ENCODE data around the gene GPATCH8. TPM values are rescaled to one million over a fixed set of nuclear protein-coding genes. Genes with fewer than 3 reads are reported as not detected.
A peak's percentile ranks its signal among the peaks of the same experiment; 100 is the strongest.

The GPATCH8 gene
- total RNA-seq, 1 experiment from 2014 or later: 40.8 TPM

DNA sequence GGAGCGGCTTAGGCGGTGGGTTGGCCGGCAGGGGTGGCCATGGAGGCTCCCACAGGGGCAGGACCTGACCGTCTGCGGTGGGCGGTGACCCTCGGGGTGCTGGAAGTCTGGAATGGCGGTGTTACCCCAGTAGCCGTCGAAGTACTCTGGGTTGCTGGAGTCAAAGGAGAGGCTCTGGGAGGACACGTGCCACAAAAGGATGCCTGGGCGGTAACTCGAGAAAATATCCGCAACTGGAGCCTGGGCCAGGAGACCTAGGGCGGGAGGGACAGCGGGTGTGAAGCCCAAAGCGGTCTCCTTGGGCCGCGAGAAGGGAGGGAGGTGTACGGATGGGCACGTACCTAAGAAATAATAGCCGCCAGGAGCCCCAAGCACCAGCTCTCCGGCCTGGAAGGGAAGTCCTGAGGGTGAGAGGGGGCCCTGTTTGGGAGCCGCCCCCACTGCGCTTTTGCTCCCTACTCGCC, 118.4 kb downstream of the GPATCH8 start:
- Mint-ChIP-seq H3K36me3 (ENCODE audit: insufficient read depth, unreplicated experiment) (no peaks in the 10 kb centered on the region), H3K4me1 (ENCODE audit: insufficient read depth, unreplicated experiment) (no peaks in the 10 kb centered on the region), H3K27me3 (ENCODE audit: insufficient read depth, unreplicated experiment) (peaks cover 15% of the 10 kb centered on the region), H3K27ac (ENCODE audit: low read depth, unreplicated experiment) (no peak overlapping the region), H3K9me3 (ENCODE audit: unreplicated experiment) (no peaks in the 10 kb centered on the region), H3K4me3 (ENCODE audit: unreplicated experiment) (peak overlapping the region; percentile 64)
- no TSS peak for BruUV-seq (replicated peaks)
- ChIA-PET CTCF (interaction anchor here (1.1 to 1.5 kb wide), 2 partner anchors 34 to 286 kb away, joined by 3 to 4 read pairs; no protein-coding TSS in a partner anchor), POLR2A (interaction anchor here (0.5 to 1.3 kb wide), 3 partner anchors 11 to 252 kb away, joined by 3 read pairs; no protein-coding TSS in a partner anchor)
- intact Hi-C loops (cut with micrococcal nuclease): no loop called here
- TF ChIP-seq, protein P1, sequence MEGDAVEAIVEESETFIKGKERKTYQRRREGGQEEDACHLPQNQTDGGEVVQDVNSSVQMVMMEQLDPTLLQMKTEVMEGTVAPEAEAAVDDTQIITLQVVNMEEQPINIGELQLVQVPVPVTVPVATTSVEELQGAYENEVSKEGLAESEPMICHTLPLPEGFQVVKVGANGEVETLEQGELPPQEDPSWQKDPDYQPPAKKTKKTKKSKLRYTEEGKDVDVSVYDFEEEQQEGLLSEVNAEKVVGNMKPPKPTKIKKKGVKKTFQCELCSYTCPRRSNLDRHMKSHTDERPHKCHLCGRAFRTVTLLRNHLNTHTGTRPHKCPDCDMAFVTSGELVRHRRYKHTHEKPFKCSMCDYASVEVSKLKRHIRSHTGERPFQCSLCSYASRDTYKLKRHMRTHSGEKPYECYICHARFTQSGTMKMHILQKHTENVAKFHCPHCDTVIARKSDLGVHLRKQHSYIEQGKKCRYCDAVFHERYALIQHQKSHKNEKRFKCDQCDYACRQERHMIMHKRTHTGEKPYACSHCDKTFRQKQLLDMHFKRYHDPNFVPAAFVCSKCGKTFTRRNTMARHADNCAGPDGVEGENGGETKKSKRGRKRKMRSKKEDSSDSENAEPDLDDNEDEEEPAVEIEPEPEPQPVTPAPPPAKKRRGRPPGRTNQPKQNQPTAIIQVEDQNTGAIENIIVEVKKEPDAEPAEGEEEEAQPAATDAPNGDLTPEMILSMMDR (IDR thresholded peaks at IDR 0.05; ENCODE audit: unreplicated experiment): no peak
- no peak for DNase-seq (ENCODE audit: unreplicated experiment)

- CTCF ChIA-PET: interaction anchor here (1.5 kb wide), 1 partner anchor 34 kb away, joined by 3 read pairs; no protein-coding TSS in a partner anchor
- Mint-ChIP-seq H3K27ac (ENCODE audit: low read depth, unreplicated experiment) (no peak overlapping the region), H3K4me3 (ENCODE audit: unreplicated experiment) (peak overlapping the region; percentile 64), H3K36me3 (ENCODE audit: insufficient read depth, unreplicated experiment) (no peaks in the 10 kb centered on the region), H3K4me1 (ENCODE audit: insufficient read depth, unreplicated experiment) (no peaks in the 10 kb centered on the region), H3K9me3 (ENCODE audit: unreplicated experiment) (no peaks in the 10 kb centered on the region), H3K27me3 (ENCODE audit: insufficient read depth, unreplicated experiment) (peaks cover 15% of the 10 kb centered on the region)
- POLR2A ChIA-PET: interaction anchor here (0.5 kb wide), 1 partner anchor 173 kb away, joined by 3 read pairs; no protein-coding TSS in a partner anchor
- BruUV-seq (replicated peaks): no TSS peak
- TF ChIP-seq, protein P1 (IDR thresholded peaks at IDR 0.05; ENCODE audit: unreplicated experiment): no peak
- intact Hi-C loops (cut with micrococcal nuclease): no loop called here
- no peak for DNase-seq (ENCODE audit: unreplicated experiment)
Measured at GRCh38 chr17:44384281-44384822, 118.9 kb downstream of the GPATCH8 start.

- ChIA-PET POLR2A (no interaction called here), CTCF (interaction anchor here (1.5 kb wide), 1 partner anchor 33 kb away, joined by 3 read pairs; no protein-coding TSS in a partner anchor)
- Mint-ChIP-seq H3K27ac (ENCODE audit: low read depth, unreplicated experiment) (no peak overlapping the region), H3K9me3 (ENCODE audit: unreplicated experiment) (no peaks in the 10 kb centered on the region), H3K36me3 (ENCODE audit: insufficient read depth, unreplicated experiment) (no peaks in the 10 kb centered on the region), H3K27me3 (ENCODE audit: insufficient read depth, unreplicated experiment) (peaks cover 15% of the 10 kb centered on the region), H3K4me3 (ENCODE audit: unreplicated experiment) (no peak overlapping the region), H3K4me1 (ENCODE audit: insufficient read depth, unreplicated experiment) (no peaks in the 10 kb centered on the region)
- no TSS peak for BruUV-seq (replicated peaks)
- TF ChIP-seq, protein P1 (IDR thresholded peaks at IDR 0.05; ENCODE audit: unreplicated experiment): no peak
- intact Hi-C loops (cut with micrococcal nuclease): no loop called here
- DNase-seq (ENCODE audit: unreplicated experiment): no peak
Measured at GRCh38 chr17:44383861-44384260, 119.3 kb downstream of the GPATCH8 start.

- H3K27me3 Mint-ChIP-seq (ENCODE audit: insufficient read depth, unreplicated experiment): peaks cover 15% of the 10 kb centered on the region
- DNase-seq (ENCODE audit: unreplicated experiment): no peak
- no peaks in the 10 kb centered on the region for H3K4me1 Mint-ChIP-seq (ENCODE audit: insufficient read depth, unreplicated experiment)
Measured at GRCh38 chr17:44383363-44383762, 119.8 kb downstream of the GPATCH8 start.

More at GRCh38 chr17:44383363-44383762, 119.8 kb downstream of the GPATCH8 start:
- H3K4me3 Mint-ChIP-seq (ENCODE audit: unreplicated experiment): no peak overlapping the region
- POLR2A ChIA-PET: no interaction called here
- CTCF ChIA-PET: no interaction called here
- intact Hi-C loops (cut with micrococcal nuclease): no loop called here
- BruUV-seq (replicated peaks): no TSS peak
- H3K9me3 Mint-ChIP-seq (ENCODE audit: unreplicated experiment): no peaks in the 10 kb centered on the region
- TF ChIP-seq, protein P1 (IDR thresholded peaks at IDR 0.05; ENCODE audit: unreplicated experiment): no peak
- H3K27ac Mint-ChIP-seq (ENCODE audit: low read depth, unreplicated experiment): no peak overlapping the region
- H3K36me3 Mint-ChIP-seq (ENCODE audit: insufficient read depth, unreplicated experiment): no peaks in the 10 kb centered on the region
